Fibroblast of lung (primary cell): ENCODE data around the gene ZC3HAV1.

Experiments
- CTCF ChIP-seq, 2 donors: IDR thresholded peaks in 1 of 2; conservative IDR thresholded peaks in 1 of 2; 1 replicate in 1 of 2; 2 replicates in 1 of 2; pipeline ENCODE4 v1.5.1; 2011 to 2012; ENCODE audit warnings: low read length in 2 of 2, control low read depth in 1 of 2, inconsistent platforms in 1 of 2, low read depth in 1 of 2, mild to moderate bottlenecking in 1 of 2
- EZH2 ChIP-seq: IDR thresholded peaks from 2 replicates; pipeline ENCODE4 v1.5.1; 2012; ENCODE audit warnings: low read length, control low read depth, mild to moderate bottlenecking; ENCODE audit errors: missing control alignments

- no peak for TF ChIP-seq CTCF (conservative IDR thresholded peaks at IDR 0.05 in 1 of 2, IDR thresholded peaks at IDR 0.05 in 1 of 2; ENCODE audit: low read depth in 1 of 2, low read length in 2 of 2)
- TF ChIP-seq EZH2 = no peak
Observed at GRCh38 chr7:139049111-139049510, 60.4 kb downstream of the ZC3HAV1 start.
